HG03521 (cell line): Measurements from ENCODE around the gene PGAM2.

Experiments used
- ATAC-seq: cut with Tn5 transposase; IDR thresholded peaks from one replicate; pipeline ENCODE4 v1.9.1; 2021; ENCODE audit warnings: mild to moderate bottlenecking, moderate library complexity; ENCODE audit not compliant: unreplicated experiment

PGAM2 gene

DNA sequence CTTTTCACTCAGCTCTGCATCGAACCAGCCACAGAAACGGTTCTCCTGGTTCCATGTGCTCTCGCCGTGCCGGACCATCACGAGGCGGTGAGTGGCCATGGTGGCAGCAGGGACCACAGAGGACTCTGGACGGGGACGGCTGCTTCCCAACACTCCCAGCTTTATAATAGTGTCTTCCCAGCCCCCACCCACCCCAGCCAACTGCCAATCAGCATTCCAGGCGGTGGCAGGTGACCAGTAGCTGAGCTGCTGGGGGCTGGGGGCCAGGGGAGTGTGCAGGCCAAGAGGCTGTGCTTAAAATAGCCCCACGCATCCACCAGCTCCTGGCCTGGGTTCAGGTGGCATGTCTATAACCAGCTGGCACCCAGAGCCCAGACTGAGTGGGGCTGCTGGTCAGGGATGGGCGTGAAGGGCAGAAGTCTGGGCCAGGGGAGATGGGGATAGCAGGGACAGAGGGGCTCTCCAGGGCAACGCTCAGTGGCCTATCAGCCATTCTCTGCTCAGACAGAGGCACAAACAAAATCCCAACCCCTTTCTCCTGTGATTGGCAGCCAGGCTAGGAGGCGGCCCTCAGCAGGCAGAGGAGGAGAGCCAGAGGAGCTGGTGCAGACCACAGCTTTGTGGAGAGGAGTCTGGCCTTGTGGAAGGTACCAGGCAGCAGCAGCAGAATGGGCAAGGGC, at the start of gene PGAM2:
Gene PGAM2 (minus strand): TSS at position 137 of the 680 bp plus-strand sequence. CDS start 38 bp downstream, at position 99.
- ATAC-seq = no peak

DNA sequence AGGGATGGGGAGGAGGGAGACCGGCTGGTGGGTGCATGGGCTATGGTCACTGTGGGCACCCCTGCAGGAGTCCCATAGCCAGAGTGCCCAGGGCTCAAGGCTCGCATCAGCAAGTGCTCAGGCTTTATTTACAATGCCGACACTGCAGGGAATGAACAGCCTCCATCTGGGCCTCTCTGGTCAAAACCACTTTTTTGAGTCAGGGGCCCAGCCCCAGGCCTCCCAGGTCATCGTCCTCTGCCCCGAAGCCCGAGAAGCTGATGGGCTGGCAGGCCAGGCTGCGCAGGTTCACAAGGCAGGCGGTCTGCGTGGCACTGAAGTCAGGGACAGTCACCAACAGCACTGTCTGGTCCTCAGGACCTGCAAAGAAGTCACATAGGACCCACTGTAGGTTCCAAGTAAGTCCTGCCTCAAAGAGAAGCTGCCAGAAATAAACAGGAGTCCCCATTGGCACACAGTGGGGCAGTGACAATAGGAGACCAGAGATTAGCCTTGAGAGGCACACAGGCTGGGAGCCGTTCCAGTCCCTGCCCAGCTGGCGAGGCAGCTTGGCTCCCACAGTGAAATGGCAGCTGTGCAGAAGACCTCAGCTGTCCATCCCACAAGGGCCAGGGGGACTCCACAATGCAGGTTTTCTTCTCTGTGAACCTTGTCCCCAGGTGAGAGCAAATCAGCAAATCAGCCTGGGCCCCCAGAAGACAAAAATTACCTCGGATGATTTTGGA, 49.4 kb upstream of the PGAM2 start:
- no peak for ATAC-seq

DNA sequence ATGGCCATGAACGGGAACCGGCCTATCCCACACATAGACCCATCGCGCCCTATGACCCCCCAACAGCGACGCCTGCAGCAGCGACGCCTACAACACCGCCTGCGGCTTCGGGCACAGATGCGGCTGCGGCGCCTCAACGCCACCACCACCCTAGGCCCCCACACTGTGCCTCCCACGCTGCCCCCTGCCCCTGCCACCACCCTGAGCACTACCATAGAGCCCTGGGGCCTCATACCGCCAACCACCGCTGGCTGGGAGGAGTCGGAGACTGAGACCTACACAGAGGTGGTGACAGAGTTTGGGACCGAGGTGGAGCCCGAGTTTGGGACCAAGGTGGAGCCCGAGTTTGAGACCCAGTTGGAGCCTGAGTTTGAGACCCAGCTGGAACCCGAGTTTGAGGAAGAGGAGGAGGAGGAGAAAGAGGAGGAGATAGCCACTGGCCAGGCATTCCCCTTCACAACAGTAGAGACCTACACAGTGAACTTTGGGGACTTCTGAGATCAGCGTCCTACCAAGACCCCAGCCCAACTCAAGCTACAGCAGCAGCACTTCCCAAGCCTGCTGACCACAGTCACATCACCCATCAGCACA, 48.5 kb upstream of the PGAM2 start:
- ATAC-seq = no peak

DNA sequence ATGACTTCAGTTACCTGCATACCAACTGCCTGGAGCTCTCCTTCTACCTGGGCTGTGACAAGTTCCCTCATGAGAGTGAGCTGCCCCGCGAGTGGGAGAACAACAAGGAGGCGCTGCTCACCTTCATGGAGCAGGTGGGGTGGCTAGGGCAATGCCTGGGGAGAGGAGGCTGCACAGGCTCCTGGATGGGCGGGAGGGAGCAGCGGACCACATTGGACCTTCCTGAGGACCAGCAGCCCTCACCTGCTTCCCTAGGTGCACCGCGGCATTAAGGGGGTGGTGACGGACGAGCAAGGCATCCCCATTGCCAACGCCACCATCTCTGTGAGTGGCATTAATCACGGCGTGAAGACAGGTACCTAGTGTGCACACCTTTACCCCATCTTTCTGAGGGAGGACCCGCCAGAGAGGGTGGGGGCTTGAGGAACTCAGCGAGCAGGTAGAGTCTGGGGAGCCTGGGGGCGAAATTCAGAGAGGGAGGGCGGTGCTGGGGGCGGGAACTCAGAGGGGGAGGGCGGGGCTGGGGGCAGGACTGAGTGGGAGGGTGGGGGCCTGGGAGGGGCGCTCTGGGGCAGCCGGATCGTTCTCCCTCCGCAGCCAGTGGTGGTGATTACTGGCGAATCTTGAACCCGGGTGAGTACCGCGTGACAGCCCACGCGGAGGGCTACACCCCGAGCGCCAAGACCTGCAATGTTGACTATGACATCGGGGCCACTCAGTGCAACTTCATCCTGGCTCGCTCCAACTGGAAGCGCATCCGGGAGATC, 47.8 kb upstream of the PGAM2 start:
- no peak for ATAC-seq

DNA sequence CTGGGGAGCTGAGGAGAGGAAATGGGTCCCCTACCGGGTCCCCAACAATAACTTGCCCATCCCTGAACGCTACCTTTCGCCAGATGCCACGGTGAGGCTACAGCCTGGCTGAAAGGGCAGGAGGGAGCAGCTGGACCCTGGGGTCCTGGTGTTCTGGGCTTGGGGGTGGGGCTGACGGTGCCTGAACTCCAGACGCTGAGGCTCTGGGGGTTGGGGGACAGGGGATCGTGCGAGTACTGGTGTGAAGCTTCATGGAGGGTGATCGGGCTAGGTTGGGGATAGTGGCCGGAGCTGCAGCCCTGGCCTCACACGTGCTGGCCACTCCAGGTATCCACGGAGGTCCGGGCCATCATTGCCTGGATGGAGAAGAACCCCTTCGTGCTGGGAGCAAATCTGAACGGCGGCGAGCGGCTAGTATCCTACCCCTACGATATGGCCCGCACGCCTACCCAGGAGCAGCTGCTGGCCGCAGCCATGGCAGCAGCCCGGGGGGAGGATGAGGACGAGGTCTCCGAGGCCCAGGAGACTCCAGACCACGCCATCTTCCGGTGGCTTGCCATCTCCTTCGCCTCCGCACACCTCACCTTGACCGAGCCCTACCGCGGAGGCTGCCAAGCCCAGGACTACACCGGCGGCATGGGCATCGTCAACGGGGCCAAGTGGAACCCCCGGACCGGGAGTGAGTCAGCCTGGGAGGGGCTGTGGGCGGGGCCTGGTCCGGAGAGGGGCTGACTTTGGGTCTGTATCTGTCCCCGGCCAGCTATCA, 47.0 kb upstream of the PGAM2 start:
- ATAC-seq = no peak

DNA sequence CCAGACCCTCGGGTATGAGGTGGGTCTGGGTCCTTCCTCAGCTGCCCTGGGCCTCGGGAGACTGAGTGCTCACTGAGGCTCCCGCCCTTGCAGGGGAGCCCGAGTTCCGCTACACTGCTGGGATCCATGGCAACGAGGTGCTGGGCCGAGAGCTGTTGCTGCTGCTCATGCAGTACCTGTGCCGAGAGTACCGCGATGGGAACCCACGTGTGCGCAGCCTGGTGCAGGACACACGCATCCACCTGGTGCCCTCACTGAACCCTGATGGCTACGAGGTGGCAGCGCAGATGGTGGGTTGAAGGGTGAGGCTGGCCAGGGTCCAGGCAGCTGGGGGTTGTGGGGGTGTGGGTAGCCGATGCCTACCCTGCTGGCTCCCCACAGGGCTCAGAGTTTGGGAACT, 46.4 kb upstream of the PGAM2 start:
- no peak for ATAC-seq

DNA sequence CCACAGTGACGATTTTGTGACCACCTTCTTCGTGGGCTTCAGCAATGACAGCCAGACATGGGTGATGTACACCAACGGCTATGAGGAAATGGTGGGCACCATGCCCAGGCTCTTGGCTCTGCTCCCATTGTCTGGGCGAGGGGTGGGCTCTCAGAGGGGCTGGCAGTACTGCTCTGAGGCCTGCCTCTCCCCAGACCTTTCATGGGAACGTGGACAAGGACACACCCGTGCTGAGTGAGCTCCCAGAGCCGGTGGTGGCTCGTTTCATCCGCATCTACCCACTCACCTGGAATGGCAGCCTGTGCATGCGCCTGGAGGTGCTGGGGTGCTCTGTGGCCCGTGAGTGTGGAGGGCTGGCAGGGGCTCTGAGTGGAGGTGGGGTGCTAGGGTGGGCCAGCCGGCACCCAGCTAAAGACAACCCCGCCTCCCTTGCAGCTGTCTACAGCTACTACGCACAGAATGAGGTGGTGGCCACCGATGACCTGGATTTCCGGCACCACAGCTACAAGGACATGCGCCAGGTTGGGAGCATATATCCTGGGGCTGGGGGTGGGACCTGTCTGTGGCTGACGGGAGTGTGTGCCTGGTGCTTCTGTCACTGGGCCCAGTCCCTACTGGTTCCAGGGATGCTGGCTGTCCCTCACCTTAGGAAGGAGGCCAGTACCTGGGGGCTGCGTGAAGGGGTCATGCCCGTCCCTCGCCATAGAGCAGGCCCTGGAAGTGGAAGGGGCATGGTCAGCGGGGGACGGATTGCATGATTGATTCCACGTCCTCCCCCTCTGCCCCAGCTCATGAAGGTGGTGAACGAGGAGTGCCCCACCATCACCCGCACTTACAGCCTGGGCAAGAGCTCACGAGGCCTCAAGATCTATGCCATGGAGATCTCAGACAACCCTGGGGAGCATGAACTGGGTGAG, 45.6 kb upstream of the PGAM2 start:
- ATAC-seq = no peak

DNA sequence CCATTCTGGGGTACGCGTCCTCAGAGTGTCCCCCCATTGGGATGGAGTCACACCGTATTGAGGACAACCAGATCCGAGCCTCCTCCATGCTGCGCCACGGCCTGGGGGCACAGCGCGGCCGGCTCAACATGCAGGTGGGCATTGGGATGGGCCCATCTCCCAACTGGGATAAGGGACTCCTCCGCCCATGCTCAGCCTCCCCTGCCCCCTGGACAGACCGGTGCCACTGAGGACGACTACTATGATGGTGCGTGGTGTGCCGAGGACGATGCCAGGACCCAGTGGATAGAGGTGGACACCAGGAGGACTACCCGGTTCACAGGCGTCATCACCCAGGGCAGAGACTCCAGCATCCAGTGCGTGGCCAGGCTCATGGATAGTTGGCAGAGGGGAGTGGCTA, 44.6 kb upstream of the PGAM2 start:
- no peak for ATAC-seq

DNA sequence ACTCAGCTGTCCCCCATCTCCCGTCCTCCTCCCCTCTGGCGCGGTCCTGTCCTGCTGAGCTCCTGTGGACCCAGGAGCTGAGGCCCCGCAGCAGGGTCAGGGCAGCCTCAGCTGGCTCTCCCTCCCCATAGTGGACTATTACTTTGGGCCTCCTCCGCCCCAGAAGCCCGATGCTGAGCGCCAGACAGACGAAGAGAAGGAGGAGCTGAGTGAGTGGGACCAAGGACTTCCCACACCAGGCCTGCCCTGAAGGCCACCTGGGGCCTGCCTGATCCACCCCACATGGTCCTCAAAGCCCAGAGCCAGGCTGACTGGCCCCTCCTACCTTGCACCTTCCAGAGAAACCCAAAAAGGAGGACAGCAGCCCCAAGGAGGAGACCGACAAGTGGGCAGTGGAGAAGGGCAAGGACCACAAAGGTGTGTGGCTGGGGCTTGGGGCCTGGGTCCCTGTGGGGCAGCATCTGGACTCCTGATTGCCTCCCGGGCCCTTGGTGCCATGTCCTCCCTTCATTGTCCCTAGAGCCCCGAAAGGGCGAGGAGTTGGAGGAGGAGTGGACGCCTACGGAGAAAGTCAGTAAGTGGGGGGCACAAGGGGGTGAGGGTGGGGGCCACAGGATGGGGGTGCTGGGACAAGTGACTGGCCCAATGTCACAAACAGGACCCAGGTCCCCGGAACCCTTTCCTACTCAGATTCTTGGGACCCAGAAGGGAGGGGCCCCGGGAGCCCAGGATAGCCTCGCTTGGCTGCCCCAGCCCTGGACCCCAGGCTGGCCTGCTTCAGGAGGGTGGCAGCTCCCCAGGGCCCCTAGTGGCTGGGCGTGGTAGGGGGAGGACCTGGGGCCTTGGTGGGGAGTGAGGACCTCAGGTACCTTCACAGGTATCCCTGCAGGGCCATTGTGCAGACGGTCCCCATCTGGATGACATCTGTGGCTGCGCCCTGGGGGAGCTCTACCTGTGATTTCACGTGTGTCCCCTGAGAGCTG, 43.7 kb upstream of the PGAM2 start:
- ATAC-seq = no peak

DNA sequence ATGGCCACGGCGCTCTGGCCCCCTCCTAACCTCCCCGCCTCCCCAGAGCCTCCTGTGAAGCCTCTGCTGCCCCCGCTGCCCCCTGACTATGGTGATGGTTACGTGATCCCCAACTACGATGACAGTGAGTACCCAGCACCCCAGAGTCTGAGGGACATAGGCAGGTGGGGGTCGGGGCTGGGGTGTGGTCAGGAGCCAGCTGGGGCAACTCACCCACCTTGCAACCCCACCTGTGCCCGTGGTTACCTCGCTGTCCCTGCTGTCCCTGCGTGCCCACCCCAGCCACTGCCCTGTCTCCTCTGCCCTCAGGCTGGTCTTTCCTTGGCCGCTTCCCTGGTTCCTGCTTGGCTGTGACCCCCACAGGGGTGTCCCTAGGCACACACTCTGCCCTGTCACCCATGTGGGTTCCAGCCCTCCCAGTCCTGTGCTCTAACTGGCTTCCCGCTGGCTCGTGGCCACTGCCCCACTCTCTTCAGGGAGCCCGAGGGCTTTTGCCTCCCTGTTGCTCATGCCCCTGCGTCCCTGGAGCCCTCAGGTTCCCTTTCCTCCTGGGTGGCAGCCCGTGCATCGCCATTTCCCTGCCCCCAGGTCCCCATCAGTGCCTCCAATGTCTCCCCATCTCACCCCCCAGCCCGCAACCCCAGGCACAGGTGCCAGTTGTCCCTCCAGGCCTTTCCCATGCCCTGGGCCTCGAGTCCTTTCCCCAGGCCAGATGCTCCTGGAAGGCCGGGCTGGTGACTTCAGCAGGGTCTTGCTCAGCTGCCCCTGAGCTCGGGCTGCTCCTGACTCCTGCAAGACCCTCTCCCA, 42.8 kb upstream of the PGAM2 start:
- ATAC-seq = no peak

DNA sequence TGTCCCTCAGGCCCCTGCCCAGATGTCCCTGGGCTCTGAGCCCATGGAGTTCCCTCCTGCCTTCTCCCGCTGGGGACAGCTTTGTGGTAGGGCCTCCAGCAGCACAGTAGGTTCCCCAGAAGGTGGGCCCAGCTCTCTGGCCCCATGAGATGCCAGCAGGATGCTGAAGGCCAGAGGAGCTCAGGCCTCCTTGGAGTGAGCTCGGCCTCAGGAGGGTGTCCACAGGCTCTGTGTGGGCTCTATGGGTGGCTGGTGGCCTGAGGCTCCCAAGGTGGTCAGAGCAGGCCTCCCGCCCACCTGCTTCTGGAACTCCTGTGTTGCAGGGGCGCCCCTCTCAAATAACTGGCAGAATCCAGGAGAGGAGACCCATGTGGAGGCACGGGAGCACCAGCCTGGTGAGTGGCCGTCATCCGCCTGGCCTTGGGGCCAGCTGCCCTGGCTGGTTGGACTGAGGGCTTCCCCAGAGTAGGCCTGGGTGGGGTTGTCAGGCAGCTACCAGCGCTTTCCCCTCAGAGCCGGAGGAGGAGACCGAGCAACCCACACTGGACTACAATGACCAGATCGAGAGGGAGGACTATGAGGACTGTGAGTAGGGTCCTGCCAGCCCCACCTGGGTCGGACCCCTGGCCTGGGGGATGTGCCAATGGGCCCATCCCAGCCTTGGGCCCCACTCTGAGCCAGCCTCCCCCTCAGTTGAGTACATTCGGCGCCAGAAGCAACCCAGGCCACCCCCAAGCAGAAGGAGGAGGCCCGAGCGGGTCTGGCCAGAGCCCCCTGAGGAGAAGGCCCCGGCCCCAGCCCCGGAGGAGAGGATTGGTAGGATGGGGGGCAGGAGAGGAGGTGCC, 42.0 kb upstream of the PGAM2 start:
- no peak for ATAC-seq

DNA sequence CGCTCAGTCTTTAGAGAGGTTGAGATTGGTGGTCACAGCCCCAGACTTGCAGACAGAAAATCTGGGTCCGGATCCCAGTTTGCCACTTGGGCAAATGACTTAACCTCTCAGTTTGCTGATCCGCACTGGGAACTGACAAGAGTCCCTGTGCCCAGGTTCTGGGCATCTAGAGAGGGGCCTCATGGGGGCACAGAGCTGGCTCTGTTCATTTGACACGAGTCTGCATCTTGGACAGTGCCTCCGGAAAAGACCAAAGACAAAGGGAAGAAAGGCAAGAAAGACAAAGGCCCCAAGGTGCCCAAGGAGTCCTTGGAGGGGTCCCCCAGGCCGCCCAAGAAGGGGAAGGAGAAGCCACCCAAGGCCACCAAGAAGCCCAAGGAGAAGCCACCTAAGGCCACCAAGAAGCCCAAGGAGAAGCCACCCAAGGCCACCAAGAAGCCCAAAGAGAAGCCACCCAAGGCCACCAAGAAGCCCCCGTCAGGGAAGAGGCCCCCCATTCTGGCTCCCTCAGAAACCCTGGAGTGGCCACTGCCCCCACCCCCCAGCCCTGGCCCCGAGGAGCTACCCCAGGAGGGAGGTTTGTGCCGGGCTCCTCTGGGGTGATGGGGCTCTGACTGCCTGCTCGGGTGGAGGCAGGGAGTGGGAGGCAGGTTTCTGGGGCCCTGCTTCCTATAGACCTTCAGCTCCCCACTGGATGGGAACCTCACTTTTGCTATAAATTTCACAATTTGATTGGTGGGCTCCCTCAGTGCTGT, 41.1 kb upstream of the PGAM2 start:
- ATAC-seq = no peak

DNA sequence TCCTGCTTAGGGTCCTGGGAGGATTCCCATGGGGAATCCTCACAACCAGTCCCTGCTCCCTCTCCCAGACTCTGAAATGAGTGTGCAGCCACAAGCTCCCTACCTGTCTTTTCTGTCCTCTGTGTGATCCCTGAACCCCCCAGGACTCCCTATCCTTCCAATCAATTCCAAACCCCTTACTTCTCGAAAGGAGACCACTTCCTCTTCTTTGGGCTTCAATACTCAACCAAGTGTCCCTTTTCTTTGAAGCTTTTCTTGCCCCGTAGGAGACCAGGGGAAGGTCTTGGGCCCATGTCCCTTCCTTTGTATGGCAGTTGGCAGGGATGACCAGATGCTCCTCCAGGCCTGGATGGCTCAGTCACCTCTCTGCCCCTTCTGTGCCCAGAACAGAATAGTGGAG, 40.5 kb upstream of the PGAM2 start:
- ATAC-seq = no peak

DNA sequence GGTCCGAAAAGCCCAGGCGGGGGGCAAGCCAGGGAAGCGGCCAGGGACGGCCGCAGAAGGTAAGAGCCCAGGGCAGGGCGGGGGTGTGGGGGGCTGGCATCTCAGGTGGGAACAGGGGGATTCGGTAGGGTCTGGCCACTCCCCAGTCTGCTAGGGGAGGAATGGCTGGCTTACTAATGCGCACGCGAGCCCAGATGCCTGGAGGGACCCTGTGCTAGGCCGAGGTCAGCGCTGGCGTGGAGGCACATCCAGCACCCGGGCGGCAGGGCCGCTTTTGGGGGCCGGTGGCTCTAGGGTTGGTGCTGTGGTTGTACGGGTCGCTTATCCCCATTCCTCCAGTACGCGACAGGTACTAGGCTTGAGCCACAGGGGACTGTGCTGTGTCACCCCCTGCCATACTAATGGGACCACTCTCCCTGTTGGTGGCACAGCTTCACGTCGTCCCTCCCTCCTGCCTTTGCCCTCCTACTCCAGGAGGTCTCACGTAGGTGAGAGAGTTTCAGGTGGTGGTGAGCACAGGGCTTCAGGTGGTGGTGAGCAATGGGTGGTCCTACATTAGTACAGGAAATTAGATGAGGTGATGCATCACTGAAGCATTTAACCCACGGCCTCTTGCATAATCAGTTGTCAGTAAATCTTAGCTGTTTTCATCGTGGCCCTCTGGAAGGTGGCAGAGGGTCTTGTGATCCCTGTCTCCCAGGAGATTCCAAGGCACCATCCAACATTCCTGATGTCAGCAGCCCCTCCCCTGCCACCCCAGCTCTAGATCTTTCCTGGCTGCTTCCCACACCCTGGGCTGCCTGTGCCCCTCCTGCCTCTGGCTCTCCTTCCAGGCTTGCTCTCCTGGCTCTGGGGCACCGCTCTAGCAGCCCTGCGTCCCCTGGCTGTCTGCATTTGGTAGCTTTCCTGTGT, 39.7 kb upstream of the PGAM2 start:
- no peak for ATAC-seq
